ENCODE data around the gene C17orf100.

DNA sequence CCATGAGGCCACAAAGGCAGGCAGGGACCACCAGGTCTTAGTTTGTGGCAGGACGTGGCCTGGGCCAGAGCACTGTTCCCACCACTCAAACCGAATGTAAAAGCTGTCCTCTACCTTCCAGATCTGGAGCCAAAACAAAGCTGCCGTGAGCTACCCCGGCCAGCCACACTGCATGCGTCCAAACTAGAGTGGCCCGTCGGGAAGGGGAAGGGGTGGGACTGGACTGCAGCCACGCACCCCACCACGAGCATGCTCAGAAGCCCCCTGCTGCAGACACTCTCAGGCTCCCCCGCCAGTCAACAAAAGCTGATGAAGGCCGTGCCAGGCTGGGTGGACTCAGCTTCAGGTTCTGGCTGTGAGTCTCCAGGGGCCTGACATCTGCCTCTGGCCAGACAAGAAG is 46.4 kb downstream of the C17orf100 start:
- TF ChIP-seq EZH2phosphoT487 (IDR thresholded peaks at IDR 0.05; ENCODE audit: borderline replicate concordance, low read depth, low read length) = no peak
- TF ChIP-seq, protein P1, sequence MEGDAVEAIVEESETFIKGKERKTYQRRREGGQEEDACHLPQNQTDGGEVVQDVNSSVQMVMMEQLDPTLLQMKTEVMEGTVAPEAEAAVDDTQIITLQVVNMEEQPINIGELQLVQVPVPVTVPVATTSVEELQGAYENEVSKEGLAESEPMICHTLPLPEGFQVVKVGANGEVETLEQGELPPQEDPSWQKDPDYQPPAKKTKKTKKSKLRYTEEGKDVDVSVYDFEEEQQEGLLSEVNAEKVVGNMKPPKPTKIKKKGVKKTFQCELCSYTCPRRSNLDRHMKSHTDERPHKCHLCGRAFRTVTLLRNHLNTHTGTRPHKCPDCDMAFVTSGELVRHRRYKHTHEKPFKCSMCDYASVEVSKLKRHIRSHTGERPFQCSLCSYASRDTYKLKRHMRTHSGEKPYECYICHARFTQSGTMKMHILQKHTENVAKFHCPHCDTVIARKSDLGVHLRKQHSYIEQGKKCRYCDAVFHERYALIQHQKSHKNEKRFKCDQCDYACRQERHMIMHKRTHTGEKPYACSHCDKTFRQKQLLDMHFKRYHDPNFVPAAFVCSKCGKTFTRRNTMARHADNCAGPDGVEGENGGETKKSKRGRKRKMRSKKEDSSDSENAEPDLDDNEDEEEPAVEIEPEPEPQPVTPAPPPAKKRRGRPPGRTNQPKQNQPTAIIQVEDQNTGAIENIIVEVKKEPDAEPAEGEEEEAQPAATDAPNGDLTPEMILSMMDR (conservative IDR thresholded peaks at IDR 0.05; ENCODE audit: low read length) = no peak
